Muscle of arm (tissue), 12 donors: ENCODE data around the gene ASIC5. TPM values are rescaled to one million over a fixed set of nuclear protein-coding genes. Genes with fewer than 3 reads are reported as not detected.
A peak's percentile ranks its signal among the peaks of the same experiment; 100 is the strongest.
"Not testable (repeated sequence)": the region's sequence is repeated elsewhere in the genome, so short reads cannot be mapped to it uniquely, and the experiment has no call there.

Experiments
- DNase-seq: peaks from one replicate; pipeline ENCODE4 v3.0.0-alpha.2; 2013
- polyA plus RNA-seq, 12 donors: library from polyadenylated mRNA; unstranded; fragments of 120-200 nt; gene quantifications; one replicate each; pipeline ENCODE4 v1.2.1, GENCODE V29; 2013; ENCODE audit not compliant: insufficient read length in 12 of 12

The ASIC5 gene
- polyA plus RNA-seq, 12 donors, result 0.17 TPM; not detected in 11

DNA sequence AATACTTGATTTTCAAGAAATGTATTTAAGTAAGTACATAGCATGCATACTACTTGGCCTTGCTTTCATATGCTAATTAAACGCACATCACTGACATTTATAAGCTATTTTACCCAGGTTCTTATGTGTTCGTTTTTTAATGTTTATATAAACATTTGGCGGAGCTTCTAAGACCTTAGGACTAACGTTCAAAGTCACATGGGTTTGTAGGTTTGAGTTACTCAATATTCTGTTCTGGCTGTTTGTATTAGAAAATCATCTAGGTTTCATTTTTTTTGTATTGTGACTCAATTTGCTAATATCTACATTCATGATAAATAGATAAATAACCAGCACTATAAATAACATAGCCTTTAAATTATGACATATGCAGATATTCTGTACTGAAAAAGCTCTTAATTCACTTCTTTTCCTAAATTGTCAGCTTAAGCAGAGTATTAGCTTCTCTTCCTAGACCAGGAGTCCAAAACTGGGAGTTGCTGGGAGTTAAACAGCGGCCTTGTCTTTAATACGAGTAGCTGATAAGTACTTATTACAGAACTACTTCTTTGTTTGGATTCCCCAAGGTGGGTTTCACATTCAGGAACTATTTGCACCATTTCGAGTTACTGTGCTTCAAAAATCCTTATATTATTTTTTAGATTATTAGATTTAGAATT, 65.3 kb downstream of the ASIC5 start:
- no peak for DNase-seq

DNA sequence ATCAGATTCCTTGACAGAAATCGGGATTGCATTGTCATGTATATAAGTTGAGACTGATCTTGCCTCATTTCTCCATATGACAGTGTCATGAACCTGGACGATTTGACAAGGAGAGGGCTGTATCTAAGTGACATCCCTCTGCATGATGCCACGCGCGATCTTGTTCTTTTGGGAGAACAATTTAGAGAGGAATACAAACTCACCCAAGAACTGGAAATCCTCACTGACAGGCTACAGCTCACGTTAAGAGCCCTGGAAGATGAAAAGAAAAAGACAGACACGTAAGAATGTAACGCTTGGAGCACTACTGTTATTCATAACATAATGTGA, 66.3 kb downstream of the ASIC5 start:
- no peak for DNase-seq

DNA sequence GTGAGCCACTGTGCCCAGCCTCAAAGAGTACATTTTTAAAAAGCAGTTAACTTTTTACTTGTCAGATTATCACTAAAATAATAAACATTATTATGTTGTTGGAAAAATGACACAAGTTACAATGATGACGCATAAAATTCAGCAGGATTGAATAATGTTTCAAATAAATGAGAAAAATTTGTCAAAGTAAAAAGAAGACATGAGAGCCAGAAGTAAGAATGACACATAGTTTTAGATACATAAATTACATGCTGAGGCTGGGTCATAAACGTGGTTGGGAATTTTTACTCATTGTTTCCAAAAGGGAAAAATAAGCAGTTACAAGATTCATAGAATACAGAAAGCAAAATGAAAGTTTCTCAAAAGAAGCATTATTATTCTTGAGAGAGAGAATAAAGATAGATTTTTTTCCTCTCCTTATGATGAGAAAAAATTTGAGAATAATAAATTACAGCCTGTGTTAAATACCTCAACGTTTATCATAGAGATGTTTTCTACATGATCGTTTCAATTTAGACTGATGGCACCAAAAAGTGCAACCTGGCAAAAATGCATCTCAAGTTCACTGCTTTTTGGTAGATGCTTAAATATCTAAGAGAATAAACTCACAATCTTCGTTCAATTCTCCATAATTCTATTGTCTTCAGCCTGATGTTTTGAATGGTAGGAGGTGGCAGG, 66.8 kb downstream of the ASIC5 start:
- no peak for DNase-seq

DNA sequence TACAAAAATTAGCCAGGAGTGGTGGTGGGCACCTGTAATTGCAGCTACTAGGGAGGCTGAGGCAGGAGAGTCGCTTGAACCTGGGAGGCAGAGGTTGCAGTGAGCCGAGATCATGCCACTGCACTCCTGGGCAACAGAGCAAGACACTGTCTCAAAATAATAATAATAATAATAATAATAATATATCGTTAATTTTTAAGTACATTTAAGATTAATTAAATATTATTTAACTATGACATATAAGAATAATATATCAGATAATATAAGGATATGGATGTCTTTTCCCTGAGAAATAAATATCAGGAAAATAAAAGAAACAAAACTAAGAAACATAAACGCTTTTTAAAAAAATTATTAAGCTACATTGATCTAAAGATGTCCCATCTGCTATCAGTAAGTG, 68.5 kb downstream of the ASIC5 start:
- DNase-seq, result not testable (repeated sequence)

DNA sequence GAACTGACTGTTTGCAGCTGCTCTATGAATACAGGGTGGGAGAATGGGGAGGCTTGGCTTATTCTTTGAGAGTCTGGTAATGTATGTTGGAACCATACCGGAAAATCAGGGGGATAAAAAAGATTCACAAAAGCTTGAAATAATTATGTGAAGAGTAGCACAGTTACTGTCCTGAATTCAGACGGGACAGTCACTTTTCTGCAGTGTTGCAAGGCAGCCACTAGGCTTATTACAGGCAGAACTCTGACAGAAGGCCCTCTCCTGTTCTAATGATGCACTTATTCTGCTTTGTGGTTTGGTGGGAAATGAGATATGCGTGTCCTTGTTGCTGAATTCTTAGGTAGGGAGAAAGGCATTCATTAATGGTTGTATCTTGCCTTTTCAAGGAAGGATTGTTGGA, 70.1 kb downstream of the ASIC5 start:
- DNase-seq, result no peak

DNA sequence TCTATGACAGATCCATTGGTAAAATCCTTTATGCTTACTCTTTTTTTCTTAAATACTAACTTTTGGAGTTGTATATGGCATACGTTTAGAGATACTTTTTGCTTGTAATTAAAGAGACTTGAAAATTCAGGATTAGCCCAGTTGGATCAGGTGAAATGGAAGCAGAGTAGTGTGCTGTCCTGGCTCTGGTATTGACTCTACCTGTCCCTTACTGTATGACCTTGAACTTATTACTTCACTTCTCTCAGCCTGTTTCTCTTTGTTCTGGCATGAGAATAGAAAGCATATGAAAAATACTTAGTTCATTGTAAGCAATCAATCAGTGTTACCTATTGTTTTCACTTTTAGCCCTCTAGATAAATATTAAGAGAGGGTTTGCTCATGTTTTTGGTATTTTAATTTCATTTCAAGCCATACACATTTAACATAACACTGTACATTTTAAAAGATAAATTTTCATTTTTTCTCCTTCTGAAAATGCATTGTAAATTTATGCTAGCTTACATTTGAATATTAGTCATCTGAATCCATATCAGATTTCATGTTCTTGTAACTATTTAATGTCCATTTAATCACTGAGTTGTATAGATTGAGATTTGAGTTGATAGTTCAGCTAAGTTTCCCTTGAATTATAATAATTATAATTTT, 71.4 kb downstream of the ASIC5 start:
- no peak for DNase-seq

DNA sequence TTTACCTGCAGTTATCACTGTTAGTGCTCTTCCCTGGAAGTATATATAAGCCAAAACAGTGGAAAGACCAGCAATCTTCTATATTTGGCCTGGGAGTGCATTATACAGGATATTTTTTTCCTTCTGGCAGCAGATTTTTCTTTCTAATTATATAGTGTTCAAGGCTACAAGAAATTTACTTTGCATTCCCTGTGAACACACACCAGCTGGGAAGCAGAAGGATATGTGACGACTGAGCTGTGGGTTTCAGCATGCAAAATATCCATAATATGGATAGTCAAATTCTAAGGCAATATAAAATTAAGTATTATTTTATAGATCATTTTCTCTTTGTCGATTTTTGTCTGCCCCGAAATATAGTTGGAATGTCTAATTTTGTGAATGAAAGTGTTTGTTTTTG, 76.1 kb downstream of the ASIC5 start:
- no peak for DNase-seq

DNA sequence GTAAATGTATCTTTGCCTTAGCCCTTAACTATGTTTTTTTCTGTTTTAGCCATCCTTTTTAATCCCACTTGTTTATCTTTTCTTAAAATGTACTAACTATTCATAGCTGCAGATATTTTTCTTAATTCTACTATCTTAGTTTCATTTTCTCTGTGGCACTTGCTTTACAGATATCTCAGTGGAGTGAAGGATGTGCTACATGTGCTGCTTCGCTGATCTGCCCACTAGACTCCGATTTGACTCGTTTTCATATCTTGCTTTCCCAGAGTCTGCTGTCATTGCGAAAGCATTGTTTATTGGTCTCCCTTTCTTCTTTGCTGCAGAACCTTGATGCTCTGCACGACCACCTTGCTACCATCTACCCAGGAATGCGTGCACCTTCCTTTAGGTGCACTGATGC, 76.7 kb downstream of the ASIC5 start:
- no peak for DNase-seq

DNA sequence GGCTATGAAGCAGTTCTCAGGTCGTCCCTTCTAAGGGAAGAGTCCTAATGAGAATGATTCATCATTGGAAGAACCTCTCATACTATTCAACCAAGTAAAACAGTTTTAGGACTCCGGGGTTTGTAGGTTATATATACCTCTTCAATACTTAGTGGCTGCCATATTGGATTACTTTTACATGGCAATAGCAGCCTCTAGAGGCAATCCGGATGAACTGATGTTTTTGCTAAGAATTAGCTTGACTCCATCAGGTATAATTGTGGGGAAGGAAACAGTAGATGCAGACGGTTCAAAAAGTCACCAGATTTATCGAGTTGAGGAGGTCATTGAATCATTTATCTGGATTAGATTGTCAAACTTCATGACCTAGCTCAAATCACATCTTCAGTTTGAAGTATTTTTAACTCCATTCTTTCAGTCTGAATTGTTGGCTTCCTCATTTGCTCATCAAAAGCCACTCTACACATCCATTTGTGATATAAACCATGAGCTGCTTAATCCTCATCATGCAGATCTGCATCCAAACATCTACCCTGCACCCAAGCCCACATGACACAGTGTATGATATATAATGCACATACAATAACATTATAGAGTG, 78.9 kb downstream of the ASIC5 start:
- DNase-seq, result peak; percentile 43

DNA sequence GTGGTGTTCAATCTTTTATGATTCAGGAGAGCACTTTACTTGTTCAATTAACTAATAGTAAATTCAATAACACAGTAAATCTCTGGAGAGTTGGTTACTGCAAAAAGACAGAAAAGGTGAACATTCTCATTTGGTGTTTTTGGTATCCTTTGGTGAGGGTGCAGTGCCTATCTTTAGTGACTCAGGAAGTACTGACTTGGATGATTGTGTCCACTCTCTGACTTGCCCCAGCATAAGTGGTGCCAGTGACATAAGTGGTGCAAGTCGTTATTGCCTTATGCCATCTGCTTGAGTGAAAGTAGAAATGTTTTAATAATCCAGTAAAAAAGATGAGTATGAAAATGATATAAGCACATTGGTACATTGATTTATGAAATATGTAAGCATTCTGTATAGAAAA, 80.2 kb downstream of the ASIC5 start:
- DNase-seq, result no peak

DNA sequence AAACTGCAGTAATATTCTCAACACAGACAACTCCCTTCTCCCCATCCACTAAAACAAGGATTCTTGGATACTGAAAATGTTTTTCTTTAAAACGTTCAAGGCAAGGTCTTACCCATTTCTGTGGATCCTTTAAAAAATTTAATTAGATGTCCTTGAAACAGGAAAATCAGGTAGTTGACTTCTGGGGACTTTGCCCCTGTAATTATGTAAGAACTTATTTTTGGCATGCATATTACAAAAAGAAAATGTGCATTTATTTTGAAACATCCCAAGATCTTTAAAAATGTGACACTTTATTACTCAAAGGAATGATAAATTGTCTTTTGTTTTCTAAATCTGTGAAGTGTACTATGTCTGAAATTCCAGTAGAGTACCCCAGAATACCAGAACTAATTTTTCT, 81.4 kb downstream of the ASIC5 start:
- no peak for DNase-seq

DNA sequence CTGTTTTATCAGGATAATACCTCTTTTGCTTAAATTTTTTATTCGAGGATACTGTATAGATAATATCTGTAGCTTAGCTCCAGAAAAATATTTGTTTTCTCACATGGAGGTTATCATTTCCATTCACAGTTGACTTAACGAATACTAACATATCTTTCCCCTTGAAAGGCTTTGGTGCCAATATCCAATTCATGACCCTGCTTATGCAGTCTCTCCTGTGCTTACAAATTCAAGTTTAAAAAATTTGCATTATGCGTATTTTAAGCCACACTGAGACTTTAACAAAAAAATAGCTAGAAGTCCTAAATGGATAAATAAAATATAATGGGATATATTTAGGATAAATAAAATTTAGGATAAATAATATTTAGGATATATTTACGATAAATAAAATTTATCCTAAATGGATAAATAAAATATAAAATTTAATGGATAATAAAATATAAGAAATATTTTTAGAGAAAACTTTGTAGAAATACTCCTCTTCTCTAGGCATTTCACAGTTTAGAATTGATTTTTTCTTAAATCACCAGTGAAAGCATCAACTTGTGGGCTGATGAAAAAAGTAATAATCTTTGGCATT, 84.7 kb downstream of the ASIC5 start:
- DNase-seq, result no peak

DNA sequence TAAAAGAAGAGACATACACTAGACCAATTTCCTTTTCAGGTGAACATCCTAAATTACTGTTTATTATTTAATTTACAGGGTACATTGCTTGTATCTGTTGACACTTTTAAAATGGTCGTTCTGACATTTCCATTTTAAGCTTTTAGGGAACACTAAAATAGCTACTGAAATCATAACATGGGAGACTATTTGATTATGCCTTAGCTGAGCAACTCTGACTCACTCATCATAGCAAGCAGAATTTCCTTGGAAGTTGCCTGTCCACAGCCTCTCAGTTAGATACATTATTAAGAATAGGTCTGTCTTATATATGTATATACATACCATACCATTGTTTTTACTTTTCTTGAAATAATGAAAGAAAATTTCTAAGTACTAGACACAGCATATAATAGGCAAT, 85.3 kb downstream of the ASIC5 start:
- no peak for DNase-seq

Other genes with a start within 250 kb of the ASIC5 start
- 10 to 100 TPM in 11 of 12 donors, not detected in 1; 12.9 to 28.7 (median 15.6) TPM for gene GUCY1A1, start 199.4 kb downstream of the ASIC5 start, polyA plus RNA-seq
- 10 to 100 TPM in 11 of 12 donors, not detected in 1; 17.7 to 28.0 (median 22.2) TPM for gene GUCY1B1, start 107.3 kb downstream of the ASIC5 start, polyA plus RNA-seq
- 1 to 10 TPM in 2 of 12 donors, under 1 TPM in 6, not detected in 4; 0.17 to 1.5 (median 0.49) TPM for gene TDO2, start 37.4 kb upstream of the ASIC5 start, polyA plus RNA-seq
- 10 to 100 TPM in 11 of 12 donors, not detected in 1; 24.8 to 43.4 (median 33.9) TPM for gene CTSO, start 87.6 kb upstream of the ASIC5 start, polyA plus RNA-seq